NCI-H2171 (cell line): ENCODE data around the gene GNB3.
A peak's percentile ranks its signal among the peaks of the same experiment; 100 is the strongest.

ENCODE experiments used
- DNase-seq: peaks from one replicate; lab custom pipeline; 2025; lab: John Stamatoyannopoulos, UW

The GNB3 gene

DNA sequence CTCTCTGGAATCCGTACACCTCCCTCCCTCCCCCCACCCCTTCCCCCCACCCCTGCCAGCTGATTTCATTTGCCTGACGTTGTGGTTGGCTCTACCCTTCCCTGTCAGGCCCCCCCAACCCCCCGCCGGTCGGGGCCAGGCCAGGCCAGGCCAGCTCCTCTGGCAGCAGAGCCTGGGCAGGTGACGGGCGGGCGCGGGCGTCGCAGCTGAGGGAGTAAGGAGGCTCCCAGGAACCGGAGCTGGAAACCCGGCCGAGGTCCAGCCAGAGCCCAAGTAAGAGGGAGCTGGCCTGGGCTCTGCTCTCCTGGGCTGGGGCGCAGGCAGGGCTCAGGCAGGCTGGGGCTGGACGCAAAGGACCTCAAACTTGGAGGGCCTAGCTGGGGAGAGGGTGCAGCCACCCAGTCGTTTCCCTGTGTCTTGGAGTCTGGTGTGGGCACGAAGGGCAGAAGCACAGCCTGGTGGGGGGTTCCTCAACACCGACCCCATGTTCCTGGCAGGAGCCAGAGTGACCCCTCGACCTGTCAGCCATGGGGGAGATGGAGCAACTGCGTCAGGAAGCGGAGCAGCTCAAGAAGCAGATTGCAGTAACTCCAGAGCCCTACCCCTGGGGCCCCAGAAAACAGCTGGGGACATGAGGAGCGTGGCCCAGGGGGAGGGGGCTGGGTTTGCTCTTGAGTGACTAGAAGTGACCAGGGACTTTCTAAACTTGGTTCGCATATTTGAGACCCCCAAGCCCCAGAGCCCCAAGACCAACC lies at the start of gene GNB3:
Gene GNB3, plus strand, starts transcription at position 165 of the 755 bp plus-strand sequence. Its CDS starts 363 bp downstream, at position 528.
- DNase-seq = no peak

DNA sequence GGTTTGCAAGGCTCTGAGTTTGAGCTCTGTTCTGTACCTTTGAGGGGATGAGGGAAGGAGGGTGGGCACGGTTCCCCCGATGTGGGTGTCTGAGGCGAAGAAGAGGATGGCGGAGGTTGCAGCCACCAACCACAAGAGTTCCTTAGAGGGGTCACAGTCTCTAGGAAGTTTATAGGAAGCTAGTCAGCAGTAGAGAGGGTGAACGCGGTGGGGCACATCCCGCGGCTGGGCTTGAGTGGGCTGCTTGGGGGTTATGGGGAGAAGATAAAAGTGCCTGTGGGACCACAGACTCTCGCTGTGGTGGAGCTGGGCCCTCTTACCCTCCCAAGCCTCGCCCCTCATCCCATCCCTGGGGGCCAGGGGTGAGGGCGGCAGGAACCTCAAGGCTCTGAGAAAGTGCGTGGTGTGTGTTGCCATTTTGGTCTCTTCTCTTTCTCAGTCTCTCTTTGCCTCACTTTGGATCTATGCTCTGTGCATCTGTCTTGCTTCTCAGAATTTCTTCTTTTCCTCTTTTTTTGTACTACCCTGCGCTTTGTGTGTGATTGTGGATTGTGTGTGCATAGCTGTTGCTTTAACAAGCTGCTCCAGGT lies 48.7 kb upstream of the GNB3 start:
- DNase-seq = no peak

DNA sequence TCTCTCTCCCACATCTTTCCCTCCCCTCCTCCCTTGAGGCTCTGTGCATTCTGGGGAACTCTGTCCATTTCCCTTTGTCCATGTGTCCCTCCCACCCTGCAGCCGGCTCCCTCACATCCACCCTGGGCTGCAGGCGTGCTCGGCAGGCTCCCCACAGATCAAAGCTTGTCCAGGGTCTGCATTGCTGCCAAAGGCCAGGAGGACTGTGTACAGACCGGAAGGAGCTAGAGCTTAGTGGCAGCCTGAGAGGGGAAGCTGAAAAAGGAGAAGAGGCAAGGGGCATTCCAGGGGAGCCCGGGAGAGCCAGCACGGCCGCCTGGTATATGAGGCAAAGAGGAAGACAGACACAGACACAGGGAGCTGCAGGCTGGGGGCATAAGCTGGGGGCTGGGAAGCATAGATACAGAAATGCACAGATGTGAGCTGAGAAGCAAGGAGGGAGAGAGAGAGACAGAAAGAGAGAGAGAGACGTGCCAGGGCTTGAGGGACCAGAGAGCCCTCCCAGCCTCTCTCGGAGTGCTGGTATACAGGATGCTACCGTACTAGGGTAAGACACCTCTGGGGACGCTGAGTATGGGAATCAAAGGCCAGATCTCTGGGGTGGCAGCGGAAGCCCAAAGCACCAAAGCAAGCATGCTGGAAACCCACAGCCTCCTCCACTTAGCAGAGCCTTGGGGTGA lies 48.1 kb upstream of the GNB3 start:
- DNase-seq = no peak

DNA sequence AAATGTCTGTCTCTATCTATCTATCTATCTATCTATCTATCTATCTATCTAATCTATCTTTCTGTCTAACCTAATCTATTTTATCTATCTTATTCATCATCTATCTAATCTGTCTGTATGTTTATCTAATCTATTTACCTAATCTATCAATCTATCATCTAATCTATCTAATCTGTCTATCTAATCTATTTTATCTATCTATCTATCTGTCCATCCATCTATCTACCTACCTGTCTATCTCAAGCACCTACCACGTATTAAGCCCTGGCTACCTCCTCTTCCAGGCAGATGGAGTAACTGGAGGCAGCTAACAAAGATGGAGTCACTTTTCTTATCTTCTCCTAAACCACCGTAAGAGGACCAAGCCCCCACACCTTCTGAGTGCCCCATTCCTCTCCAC lies 45.6 kb upstream of the GNB3 start:
- DNase-seq = no peak

DNA sequence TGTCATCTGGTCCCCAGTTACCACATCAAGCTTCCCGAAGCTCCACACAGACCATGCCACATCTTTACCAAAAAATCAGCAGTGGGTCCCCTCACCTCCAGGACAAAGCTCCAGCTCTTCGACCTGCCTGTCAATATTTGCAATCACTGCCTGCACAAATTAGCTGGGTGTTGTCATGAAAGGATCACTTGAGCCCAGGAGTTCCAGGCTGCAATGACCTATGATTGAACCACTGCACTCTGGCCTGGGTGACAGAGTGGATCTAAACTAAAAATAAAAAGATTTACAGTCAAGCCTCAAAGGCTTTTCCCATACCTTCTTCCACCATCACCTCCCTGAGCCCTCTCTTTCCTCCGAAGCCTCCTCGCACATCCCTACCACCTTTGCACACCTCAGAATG lies 44.1 kb upstream of the GNB3 start:
- no peak for DNase-seq

DNA sequence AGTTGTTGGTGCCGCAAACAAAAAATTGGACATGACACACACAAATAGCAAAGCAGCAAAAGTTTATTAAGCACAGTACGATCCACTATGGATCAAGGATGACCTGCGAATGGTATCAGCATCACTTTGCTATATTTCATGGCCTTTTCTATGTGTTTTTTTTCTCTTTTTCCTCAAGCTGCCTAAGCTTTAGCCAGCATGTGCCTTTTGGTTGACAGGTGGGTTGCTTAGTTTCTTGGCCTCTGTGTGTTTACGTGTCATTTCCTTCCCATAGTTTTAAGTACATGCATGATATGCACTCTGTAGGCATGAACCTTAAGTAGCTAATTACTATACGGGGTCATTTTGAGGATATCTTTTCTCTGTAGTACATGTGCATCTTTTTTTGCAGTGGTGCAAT lies 41.6 kb upstream of the GNB3 start:
- no peak for DNase-seq

DNA sequence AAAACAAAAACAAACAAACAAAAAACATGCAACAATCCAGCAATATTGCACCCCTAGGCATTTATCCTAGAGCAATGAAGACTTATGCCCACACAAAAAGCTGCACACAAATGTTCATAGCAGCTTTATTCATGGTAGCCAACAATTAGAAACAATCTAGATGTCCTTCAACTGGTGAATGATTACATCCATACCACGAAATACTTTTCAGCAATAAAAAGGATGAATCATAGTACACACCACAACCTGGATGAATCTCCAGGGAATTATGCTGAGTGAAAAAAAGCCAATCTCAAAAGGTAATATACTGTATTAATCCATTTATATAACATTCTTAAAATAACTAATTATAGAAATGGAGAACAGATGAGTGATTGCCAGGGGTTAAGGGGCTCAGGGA lies 33.6 kb upstream of the GNB3 start:
- no peak for DNase-seq

DNA sequence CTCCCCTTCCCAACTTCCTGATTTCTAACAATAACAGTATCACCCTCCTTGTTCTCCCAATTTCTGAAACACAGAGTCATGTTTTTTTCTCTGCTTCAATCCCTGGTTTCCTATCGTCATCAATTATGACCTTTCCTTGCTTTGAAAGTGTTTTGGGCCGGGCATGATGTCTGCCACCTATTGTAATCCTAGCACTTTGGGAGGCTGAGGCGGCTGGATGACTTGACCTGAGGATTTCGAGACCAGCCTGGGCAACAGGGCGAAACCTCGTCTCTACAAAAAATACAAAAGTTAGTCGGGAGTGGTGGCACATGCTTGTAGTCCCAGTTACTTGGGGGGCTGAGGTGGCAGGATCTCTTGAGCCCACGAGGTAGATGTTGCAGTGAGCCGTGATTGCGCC lies 31.7 kb upstream of the GNB3 start:
- no peak for DNase-seq

DNA sequence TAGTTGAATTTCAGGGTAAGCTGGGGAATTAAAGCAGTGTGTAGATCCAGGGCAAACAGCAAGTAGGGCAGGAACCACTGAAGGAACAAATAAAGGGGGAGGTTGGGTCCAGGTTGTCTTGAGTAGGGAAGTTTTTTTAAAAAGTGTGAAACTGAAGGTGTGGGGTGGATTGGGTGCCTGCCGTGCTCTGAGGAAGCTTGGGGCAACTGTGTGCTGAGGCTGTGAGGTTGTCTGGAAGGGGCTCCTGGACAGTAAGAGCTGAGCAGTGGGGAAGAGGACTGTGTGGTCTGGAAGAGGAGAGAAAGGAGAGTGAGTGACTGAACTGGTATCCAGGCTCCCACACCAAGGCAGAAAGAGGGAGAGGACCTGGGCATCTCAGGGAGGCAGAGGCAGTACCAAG lies 30.0 kb upstream of the GNB3 start:
- no peak for DNase-seq

DNA sequence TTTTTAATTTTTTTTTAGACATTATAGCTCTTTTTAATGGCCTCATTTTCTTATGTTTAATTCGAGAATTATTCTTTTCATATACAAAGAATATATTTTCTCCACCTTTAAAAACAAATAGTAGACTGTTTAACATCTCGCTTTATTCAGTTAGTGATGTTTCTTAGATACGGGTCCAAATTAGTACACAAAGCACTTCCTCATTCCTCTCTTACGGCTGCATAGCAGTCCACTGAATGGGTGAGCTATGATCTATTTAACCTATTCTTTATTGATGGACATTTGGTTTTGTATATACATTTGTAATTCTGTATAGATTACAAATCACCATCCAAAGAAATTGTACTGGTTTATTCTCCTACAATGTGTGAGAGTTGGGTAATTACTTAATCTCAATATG lies 27.4 kb upstream of the GNB3 start:
- DNase-seq = no peak

DNA sequence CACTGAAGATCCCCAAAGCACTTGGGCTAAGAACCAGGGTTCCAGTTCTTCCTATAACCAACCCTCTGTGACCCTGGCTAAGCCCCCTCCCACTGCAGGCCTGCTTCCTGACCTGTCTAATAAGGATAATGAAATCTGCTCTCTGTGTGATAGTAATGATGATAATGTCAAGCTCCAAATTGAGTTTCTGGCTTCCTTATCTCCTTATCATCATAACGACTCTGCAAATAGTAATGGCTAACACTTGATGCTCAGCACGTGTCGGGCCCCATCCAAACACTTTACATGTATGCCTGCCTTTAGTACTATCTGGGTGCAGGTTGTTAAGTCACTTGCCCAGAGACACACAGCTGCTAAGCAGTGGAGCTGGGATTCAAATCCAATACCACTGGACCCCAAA lies 24.1 kb upstream of the GNB3 start:
- DNase-seq = no peak

DNA sequence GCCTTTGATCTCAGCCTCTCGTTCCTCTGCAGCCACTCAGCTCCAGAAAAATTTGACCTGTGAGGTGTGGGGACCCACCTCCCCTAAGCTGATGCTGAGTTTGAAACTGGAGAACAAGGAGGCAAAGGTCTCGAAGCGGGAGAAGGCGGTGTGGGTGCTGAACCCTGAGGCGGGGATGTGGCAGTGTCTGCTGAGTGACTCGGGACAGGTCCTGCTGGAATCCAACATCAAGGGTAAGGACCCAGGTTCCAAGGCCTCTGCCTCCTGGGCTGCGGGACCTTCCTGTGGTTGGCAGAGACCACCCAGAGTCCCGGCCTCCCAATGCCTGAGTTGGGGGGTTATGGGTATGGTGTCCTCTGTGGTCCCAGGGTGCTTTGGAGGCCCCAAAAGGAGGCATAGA lies 23.6 kb upstream of the GNB3 start:
- DNase-seq = no peak

DNA sequence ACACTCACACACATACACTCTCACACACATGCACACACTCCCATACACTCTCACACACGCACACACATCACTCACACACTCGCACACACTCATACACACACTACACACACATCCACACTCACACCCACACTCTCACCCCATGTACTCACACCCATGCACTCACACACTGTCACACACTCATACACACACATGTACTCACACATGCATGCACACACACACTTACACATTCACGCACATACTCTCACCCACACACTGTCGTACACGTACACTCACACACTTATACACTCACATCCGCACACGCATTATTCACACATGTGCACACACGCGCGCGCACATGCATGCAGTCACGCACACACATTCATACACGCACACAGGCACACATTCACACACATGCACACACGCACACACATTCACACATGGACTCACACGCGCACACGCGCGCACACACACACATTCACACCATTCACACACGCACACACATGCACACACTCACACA lies 23.0 kb upstream of the GNB3 start:
- no peak for DNase-seq

DNA sequence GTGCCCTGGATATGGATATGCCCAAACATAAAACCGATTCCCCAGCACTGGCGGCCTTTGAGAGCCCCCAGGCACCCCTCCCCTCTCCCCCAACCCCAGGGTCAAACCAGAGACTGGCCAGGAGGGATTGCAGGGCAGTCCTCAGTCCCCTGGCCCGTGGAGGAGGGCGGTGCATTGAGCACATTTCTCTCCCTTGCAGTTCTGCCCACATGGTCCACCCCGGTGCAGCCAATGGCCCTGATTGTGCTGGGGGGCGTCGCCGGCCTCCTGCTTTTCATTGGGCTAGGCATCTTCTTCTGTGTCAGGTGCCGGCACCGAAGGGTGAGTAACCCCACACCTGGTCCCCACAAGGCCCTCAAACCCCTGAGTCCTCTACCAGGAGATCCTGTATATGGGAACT lies 22.5 kb upstream of the GNB3 start:
- no peak for DNase-seq

DNA sequence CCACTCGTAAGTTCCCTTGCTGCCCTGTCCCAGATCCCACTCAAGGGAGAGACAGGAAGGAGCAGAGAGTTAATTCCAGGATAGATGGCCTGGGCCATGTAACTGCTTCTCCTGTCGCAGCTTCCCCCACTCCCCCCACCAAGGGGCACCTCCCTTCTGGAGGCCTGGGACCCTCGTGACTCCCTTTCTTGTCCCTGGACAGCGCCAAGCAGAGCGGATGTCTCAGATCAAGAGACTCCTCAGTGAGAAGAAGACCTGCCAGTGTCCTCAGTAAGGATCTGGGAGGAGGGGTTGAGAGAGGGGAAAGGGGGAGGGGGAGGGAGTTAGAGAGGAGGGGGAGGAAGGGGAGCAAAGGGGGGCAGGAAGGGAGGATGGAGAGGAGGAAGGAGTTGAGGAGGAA lies 22.1 kb upstream of the GNB3 start:
- no peak for DNase-seq

DNA sequence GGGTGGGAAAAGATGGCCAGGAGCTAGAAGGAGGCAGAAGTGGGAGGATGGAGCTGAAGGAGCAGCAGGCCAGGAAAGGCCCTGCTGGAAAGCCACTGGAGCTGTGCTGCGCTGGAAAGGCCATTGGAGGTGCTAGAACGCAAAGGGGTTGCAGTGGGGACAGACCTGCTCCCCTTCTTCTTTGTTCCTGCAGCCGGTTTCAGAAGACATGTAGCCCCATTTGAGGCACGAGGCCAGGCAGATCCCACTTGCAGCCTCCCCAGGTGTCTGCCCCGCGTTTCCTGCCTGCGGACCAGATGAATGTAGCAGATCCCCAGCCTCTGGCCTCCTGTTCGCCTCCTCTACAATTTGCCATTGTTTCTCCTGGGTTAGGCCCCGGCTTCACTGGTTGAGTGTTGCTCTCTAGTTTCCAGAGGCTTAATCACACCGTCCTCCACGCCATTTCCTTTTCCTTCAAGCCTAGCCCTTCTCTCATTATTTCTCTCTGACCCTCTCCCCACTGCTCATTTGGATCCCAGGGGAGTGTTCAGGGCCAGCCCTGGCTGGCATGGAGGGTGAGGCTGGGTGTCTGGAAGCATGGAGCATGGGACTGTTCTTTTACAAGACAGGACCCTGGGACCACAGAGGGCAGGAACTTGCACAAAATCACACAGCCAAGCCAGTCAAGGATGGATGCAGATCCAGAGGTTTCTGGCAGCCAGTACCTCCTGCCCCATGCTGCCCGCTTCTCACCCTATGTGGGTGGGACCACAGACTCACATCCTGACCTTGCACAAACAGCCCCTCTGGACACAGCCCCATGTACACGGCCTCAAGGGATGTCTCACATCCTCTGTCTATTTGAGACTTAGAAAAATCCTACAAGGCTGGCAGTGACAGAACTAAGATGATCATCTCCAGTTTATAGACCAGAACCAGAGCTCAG lies 21.4 kb upstream of the GNB3 start:
- no peak for DNase-seq

DNA sequence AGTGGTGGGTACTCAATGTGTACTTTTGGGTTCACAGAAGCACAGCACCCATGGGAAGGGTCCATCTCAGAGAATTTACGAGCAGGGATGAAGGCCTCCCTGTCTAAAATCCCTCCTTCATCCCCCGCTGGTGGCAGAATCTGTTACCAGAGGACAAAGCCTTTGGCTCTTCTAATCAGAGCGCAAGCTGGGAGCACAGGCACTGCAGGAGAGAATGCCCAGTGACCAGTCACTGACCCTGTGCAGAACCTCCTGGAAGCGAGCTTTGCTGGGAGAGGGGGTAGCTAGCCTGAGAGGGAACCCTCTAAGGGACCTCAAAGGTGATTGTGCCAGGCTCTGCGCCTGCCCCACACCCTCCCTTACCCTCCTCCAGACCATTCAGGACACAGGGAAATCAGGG lies 20.6 kb upstream of the GNB3 start:
- DNase-seq = no peak

DNA sequence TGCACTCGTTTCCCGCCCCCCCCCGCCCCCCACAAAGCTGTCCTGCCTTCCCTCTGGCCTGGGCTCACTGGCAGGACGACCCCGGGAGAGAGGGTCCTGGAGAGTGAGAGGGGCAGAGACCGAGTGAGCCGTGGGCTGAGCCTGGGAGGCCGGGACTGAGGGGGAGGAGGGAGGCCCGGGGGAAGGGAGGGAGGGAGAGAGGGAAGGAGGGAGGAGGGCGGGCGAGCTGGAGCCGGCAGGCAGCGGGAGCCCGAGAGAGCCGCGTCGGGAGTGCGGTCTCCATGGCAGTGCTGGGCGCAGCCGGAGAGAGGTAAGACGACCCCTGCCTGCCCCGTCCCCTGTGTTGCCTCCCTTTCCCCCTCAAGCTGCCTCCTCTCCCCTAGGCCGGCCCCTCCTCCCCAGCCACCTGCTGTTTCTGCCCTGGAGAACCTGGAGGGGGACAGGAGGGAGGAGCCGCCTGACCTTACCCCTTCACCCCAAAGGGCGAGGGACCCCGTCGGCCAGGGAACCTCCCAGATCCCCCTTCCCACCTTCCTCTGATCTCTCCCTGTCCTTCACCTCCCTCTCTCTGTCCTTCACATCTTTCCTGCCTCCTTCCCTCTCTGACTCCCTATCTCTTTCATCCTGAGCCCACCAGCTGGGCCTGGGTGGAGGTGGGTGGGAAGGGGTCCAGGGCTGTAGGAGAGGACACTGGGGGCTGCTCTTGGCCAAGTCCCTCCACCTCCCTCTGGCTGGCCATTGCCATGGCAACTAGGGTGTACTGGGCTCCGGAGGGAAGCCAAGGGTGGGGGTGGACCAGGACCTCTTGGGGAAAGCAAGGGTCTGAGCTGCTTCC lies 18.9 kb upstream of the GNB3 start, which contains the start of gene GPR162:
Gene GPR162, plus strand, starts transcription at position 231 of the 835 bp plus-strand sequence. CDS start 2,078 bp downstream, outside the sequence.
- DNase-seq = peak; percentile 100

DNA sequence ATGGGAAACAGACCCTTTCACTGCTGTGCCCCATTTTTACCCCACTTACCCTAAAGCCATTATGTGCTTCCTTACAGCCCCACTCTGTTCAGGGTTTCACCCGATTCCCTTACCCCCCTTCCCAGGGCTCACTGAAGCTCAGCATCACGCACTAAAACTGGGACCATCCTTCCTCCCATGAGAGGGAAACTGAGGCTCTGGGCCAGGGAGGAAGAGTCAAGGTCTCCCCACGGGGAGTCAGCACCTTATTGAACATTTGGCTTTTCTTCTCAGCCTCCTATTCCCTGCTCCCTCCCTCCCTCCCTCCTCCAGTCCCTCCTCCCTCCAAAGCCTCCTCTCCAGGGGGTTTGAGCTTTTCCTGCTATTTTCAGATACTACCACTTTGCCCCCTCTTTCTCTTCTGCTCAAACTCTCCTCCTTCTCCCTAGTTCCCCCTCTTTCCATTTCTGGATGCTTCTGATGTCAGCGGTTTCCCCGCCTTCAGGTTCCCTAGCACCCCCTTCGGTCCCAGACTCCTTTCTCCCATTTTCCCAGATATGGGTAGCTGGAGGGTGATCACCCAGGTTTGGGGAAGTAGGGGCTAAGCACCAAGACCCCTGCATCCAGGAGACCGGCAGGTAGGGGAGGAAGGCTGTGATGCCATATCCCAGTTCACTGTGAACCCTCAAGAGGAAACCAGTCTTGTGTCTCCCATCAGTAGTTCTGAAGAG lies 18.1 kb upstream of the GNB3 start:
- no peak for DNase-seq
